DOHH2 (cell line): Measurements from ENCODE around the gene HSD17B11.
"Not testable (repeated sequence)": the region's sequence is repeated elsewhere in the genome, so short reads cannot be mapped to it uniquely, and the experiment has no call there.

Experiments
- H3F3A ChIP-seq: fragments of 200-600 bp; sonication (generic), shearing (Covaris generic); 2 replicates; pipeline ENCODE4 v1.6.0; 2016; ENCODE audit warnings: antibody characterized with exemption, mild to moderate bottlenecking; ENCODE audit not compliant: control insufficient read depth, insufficient read depth
- H3K27ac ChIP-seq: fragments of 200-600 bp; sonication (generic); 2 replicates; pipeline ENCODE4 v1.5.1; 2014; ENCODE audit warnings: low read depth, mild to moderate bottlenecking, low read length, moderate library complexity
- H3K27me3 ChIP-seq: fragments of 200-600 bp; sonication (generic); 2 replicates; pipeline ENCODE4 v1.6.1; 2014; ENCODE audit warnings: mild to moderate bottlenecking, low read length, mixed read lengths; ENCODE audit not compliant: control insufficient read depth
- H3K36me3 ChIP-seq: fragments of 200-600 bp; sonication (generic); 2 replicates; pipeline ENCODE4 v1.6.1; 2014; ENCODE audit warnings: mild to moderate bottlenecking, low read length, moderate library complexity, mixed read lengths; ENCODE audit not compliant: control insufficient read depth
- H3K4me1 ChIP-seq: fragments of 200-600 bp; sonication (generic); 2 replicates; pipeline ENCODE4 v1.6.1; 2014; ENCODE audit warnings: mild to moderate bottlenecking, low read length, mixed read lengths; ENCODE audit not compliant: control insufficient read depth
- H3K4me2 ChIP-seq: fragments of 200-600 bp; sonication (generic); 2 replicates; pipeline ENCODE4 v1.6.0; 2014; ENCODE audit warnings: mild to moderate bottlenecking, low read length, moderate library complexity
- H3K4me3 ChIP-seq: fragments of 200-600 bp; sonication (generic); 2 replicates; pipeline ENCODE4 v1.5.1; 2014; ENCODE audit warnings: mild to moderate bottlenecking, low read length, mixed read lengths
- H3K79me2 ChIP-seq: fragments of 200-600 bp; sonication (generic); 2 replicates; pipeline ENCODE4 v1.6.1; 2014; ENCODE audit warnings: mild to moderate bottlenecking, low read length, mixed read lengths; ENCODE audit not compliant: control insufficient read depth
- H3K9me2 ChIP-seq: fragments of 200-600 bp; sonication (generic); replicated peaks from 2 replicates; pipeline ENCODE4 v1.6.1; 2014; ENCODE audit warnings: mild to moderate bottlenecking, low read length, mixed read lengths; ENCODE audit not compliant: control insufficient read depth
- H3K9me3 ChIP-seq: fragments of 200-600 bp; sonication (generic); 2 replicates; pipeline ENCODE4 v1.6.1; 2014; ENCODE audit warnings: antibody characterized with exemption, low read length, mixed read lengths; ENCODE audit not compliant: control insufficient read depth, insufficient read depth
- H4K20me1 ChIP-seq: fragments of 200-600 bp; sonication (generic); 2 replicates; pipeline ENCODE4 v1.6.0; 2014; ENCODE audit warnings: low read depth, mild to moderate bottlenecking, antibody characterized with exemption, low read length, moderate library complexity; ENCODE audit not compliant: control insufficient read depth, insufficient read depth
- EZH2phosphoT487 ChIP-seq: fragments of 200-600 bp; sonication (generic); IDR thresholded peaks from 2 replicates; pipeline ENCODE4 v1.6.1; 2017; ENCODE audit warnings: borderline replicate concordance, mild to moderate bottlenecking, antibody characterized with exemption, low read length, moderate library complexity, mixed read lengths
- TF ChIP-seq, protein P1 (sequence below): fragments of 200-600 bp; sonication (generic); IDR thresholded peaks from one replicate; pipeline ENCODE4 v1.5.1; 2014; ENCODE audit warnings: antibody characterized with exemption, mild to moderate bottlenecking, low read depth, low read length; ENCODE audit not compliant: poor library complexity, severe bottlenecking

HSD17B11 gene

DNA sequence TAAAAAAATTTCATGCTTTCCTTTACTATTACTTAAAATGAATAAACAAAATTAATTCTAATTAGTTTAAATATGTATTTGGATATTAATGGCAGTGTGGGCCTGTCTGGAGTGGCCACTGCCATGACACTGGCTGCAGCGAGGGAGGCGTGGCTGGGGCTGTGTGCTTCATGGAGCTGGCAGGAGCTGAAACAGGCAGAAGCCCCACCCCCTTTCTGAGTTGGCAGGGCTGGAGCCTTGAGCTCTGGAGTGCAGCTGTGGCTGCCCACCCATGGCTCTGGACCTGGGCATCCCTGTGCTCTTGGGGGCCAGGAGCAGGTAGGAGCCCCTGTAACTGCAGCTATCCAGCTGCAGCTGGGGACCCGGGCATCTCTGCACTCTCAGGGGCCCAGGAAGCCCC is 8.2 kb upstream of the HSD17B11 start:
- Histone ChIP-seq H3K27me3 (no peaks in the 10 kb centered on the region), H3K36me3 (no peaks in the 10 kb centered on the region)
- TF ChIP-seq EZH2phosphoT487, result no peak
- TF ChIP-seq, protein P1, sequence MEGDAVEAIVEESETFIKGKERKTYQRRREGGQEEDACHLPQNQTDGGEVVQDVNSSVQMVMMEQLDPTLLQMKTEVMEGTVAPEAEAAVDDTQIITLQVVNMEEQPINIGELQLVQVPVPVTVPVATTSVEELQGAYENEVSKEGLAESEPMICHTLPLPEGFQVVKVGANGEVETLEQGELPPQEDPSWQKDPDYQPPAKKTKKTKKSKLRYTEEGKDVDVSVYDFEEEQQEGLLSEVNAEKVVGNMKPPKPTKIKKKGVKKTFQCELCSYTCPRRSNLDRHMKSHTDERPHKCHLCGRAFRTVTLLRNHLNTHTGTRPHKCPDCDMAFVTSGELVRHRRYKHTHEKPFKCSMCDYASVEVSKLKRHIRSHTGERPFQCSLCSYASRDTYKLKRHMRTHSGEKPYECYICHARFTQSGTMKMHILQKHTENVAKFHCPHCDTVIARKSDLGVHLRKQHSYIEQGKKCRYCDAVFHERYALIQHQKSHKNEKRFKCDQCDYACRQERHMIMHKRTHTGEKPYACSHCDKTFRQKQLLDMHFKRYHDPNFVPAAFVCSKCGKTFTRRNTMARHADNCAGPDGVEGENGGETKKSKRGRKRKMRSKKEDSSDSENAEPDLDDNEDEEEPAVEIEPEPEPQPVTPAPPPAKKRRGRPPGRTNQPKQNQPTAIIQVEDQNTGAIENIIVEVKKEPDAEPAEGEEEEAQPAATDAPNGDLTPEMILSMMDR, result no peak

GRCh38 chr4:87395851-87396250 is 4.9 kb upstream of the HSD17B11 start:
- H3K9me2 ChIP-seq, H3K4me3 ChIP-seq, H3K27me3 ChIP-seq, H3K4me1 ChIP-seq, H3K4me2 ChIP-seq, H3K79me2 ChIP-seq, H3K36me3 ChIP-seq, H3K27ac ChIP-seq, H3K9me3 ChIP-seq, H3F3A ChIP-seq, H4K20me1 ChIP-seq: not testable (repeated sequence)

More for the DNA sequence above, 8.2 kb upstream of the HSD17B11 start:
- no peaks in the 10 kb centered on the region for H3F3A ChIP-seq
- H3K9me2 ChIP-seq, result no peaks in the 10 kb centered on the region
- H3K27ac ChIP-seq, result no peak overlapping the region
- H3K4me3 ChIP-seq, result no peak overlapping the region
- H3K4me1 ChIP-seq, result no peaks in the 10 kb centered on the region
- H4K20me1 ChIP-seq, result no peaks in the 10 kb centered on the region
- no peak overlapping the region for H3K4me2 ChIP-seq
- H3K79me2 ChIP-seq, result no peaks in the 10 kb centered on the region
- peaks cover 10% of the 10 kb centered on the region; the same call in 1 of the 2 replicates for H3K9me3 ChIP-seq

- peaks cover 14% of the 10 kb centered on the region for H3K4me1 ChIP-seq
- not testable (repeated sequence) for H3K36me3 ChIP-seq, H3K4me2 ChIP-seq, H3K27ac ChIP-seq, H3K9me2 ChIP-seq, H3K79me2 ChIP-seq, H3K27me3 ChIP-seq, H4K20me1 ChIP-seq, H3K9me3 ChIP-seq, H3K4me3 ChIP-seq, H3F3A ChIP-seq
Measured at GRCh38 chr4:87395073-87395472, 4.1 kb upstream of the HSD17B11 start.

- Histone ChIP-seq H3K27ac (no peak overlapping the region), H3K36me3 (no peaks in the 10 kb centered on the region), H3K9me2 (no peaks in the 10 kb centered on the region), H3K9me3 (no peaks in the 10 kb centered on the region), H3K4me2 (peak overlapping the region; percentile 86), H3K4me1 (peaks cover 25% of the 10 kb centered on the region), H3K4me3 (no peak overlapping the region), H3K79me2 (peaks cover 28% of the 10 kb centered on the region), H4K20me1 (no peaks in the 10 kb centered on the region), H3F3A (no peaks in the 10 kb centered on the region), H3K27me3 (no peaks in the 10 kb centered on the region; the same call in 1 of the 2 replicates)
- no peak for TF ChIP-seq EZH2phosphoT487
- TF ChIP-seq, protein P1, result no peak
Measured at GRCh38 chr4:87392183-87392582, 1.2 kb upstream of the HSD17B11 start.
